ENCODE results near the gene SPOP.
"Not testable (repeated sequence)": the region's sequence is repeated elsewhere in the genome, so short reads cannot be mapped to it uniquely, and the experiment has no call there.

SPOP gene

GRCh38 chr17:49572806-49573420 lies 105.0 kb downstream of the SPOP start:
- TF ChIP-seq CTCF (IDR thresholded peaks at IDR 0.05; ENCODE audit: low read depth, low read length, missing control alignments) = no peak
- Histone ChIP-seq H3K27ac (no peak overlapping the region), H3K27me3 (replicated peaks) (peaks cover 11% of the 10 kb centered on the region), H3K36me3 (replicated peaks) (no peaks in the 10 kb centered on the region), H3K4me3 (ENCODE audit: low read depth, low read length) (no peak overlapping the region)
- DNase-seq = no peak
- in situ Hi-C loops (cut with HindIII; ENCODE audit: low pct_ligation_motif_present, low sequenced_read_pairs) = no loop called here

- in situ Hi-C loops (cut with HindIII; ENCODE audit: low pct_ligation_motif_present, low sequenced_read_pairs) = no loop called here
- Histone ChIP-seq H3K27me3 (replicated peaks) (peaks cover 5% of the 10 kb centered on the region), H3K4me3 (ENCODE audit: low read depth, low read length) (no peak overlapping the region), H3K27ac (no peak overlapping the region), H3K36me3 (replicated peaks) (no peaks in the 10 kb centered on the region)
- no peak for DNase-seq
- no peak for TF ChIP-seq CTCF (IDR thresholded peaks at IDR 0.05; ENCODE audit: low read depth, low read length, missing control alignments)
These were observed 105.7 kb downstream of the SPOP start for GRCh38 chr17:49572226-49572625.

GRCh38 chr17:49571764-49572163 lies 106.1 kb downstream of the SPOP start:
- TF ChIP-seq CTCF (IDR thresholded peaks at IDR 0.05; ENCODE audit: low read depth, low read length, missing control alignments) = no peak
- Histone ChIP-seq H3K36me3 (replicated peaks) (no peaks in the 10 kb centered on the region), H3K4me3 (ENCODE audit: low read depth, low read length) (no peak overlapping the region)

GRCh38 chr17:49571283-49571682 lies 106.6 kb downstream of the SPOP start:
- Histone ChIP-seq H3K27me3 (replicated peaks) (peaks cover 3% of the 10 kb centered on the region), H3K4me3 (ENCODE audit: low read depth, low read length) (no peak overlapping the region), H3K36me3 (replicated peaks) (no peaks in the 10 kb centered on the region), H3K27ac (no peak overlapping the region)
- in situ Hi-C loops (cut with HindIII; ENCODE audit: low pct_ligation_motif_present, low sequenced_read_pairs) = no loop called here
- no peak for DNase-seq
- no peak for TF ChIP-seq CTCF (IDR thresholded peaks at IDR 0.05; ENCODE audit: low read depth, low read length, missing control alignments)

More at GRCh38 chr17:49571764-49572163, 106.1 kb downstream of the SPOP start:
- H3K27ac ChIP-seq = no peak overlapping the region
- no peak for DNase-seq
- H3K27me3 ChIP-seq (replicated peaks) = peaks cover 3% of the 10 kb centered on the region
- in situ Hi-C loops (cut with HindIII; ENCODE audit: low pct_ligation_motif_present, low sequenced_read_pairs) = no loop called here

- peaks cover 6% of the 10 kb centered on the region for H3K27me3 ChIP-seq (replicated peaks)
- DNase-seq = no peak
- no peak for TF ChIP-seq CTCF (IDR thresholded peaks at IDR 0.05; ENCODE audit: low read depth, low read length, missing control alignments)
- H3K4me3 ChIP-seq (ENCODE audit: low read depth, low read length) = no peak overlapping the region
- no peaks in the 10 kb centered on the region for H3K36me3 ChIP-seq (replicated peaks)
- no peak overlapping the region for H3K27ac ChIP-seq
- in situ Hi-C loops (cut with HindIII; ENCODE audit: low pct_ligation_motif_present, low sequenced_read_pairs) = no loop called here
These were observed 107.2 kb downstream of the SPOP start for GRCh38 chr17:49570540-49571242.

GRCh38 chr17:49568695-49569047 lies 109.2 kb downstream of the SPOP start:
- H3K27ac ChIP-seq; H3K36me3 ChIP-seq (replicated peaks); in situ Hi-C loops (cut with HindIII; ENCODE audit: low pct_ligation_motif_present, low sequenced_read_pairs); DNase-seq; H3K27me3 ChIP-seq (replicated peaks); H3K4me3 ChIP-seq (ENCODE audit: low read depth, low read length): not testable (repeated sequence)
